Lower leg skin (tissue), 3 donors: Measurements from ENCODE around the gene CYP11A1.

Experiments used
- CTCF ChIP-seq, 3 donors: fragments of 450-650 bp; IDR thresholded peaks; one replicate each; pipeline ENCODE4 v1.5.1; 2016; ENCODE audit warnings: antibody characterized with exemption in 3 of 3, mild to moderate bottlenecking in 3 of 3, moderate library complexity in 2 of 3
- POLR2A ChIP-seq, 2 donors: fragments of 450-650 bp; IDR thresholded peaks; one replicate each; pipeline ENCODE4 v1.6.1; 2016 to 2017; ENCODE audit warnings: antibody characterized with exemption in 2 of 2, mild to moderate bottlenecking in 1 of 2, moderate library complexity in 1 of 2

- no peak for TF ChIP-seq CTCF (IDR thresholded peaks at IDR 0.05)
- no peak for TF ChIP-seq POLR2A (IDR thresholded peaks at IDR 0.05)
Measured at GRCh38 chr15:74383695-74384565, 16.5 kb upstream of the CYP11A1 start.
